Measurements from ENCODE around the gene BMI1. TPM values are rescaled to one million over a fixed set of nuclear protein-coding genes. Genes with fewer than 3 reads are reported as not detected.

Gene BMI1
- total RNA-seq (2021; ENCODE audit: unreplicated experiment) (81.1 TPM), Bru-seq, nascent RNA (percentile 89 among the genes with signal in this experiment), BruChase-seq, experiment 1, labeled RNA remaining after a 6-hour chase (percentile 99 among the genes with signal in this experiment), BruChase-seq, experiment 2, labeled RNA remaining after a 2-hour chase (percentile 99 among the genes with signal in this experiment)
- 48.6 and 52.5 TPM in 2 replicates for polyA plus RNA-seq (2012)
- long read RNA-seq, transcript BMI1-201 (10 exons, 3,428 nt) = major isoform, 121 of 176 reads
- long read RNA-seq, partial matches to known transcripts = 15 of 176 reads
- long read RNA-seq, other reads (novel, unspliced or antisense) = 39 of 176 reads

- Histone ChIP-seq H3K9me2 (ENCODE audit: insufficient read depth) (no peaks in the 10 kb centered on the region), H2AFZ (ENCODE audit: low read depth, low read length, poor library complexity, severe bottlenecking) (no peak within 1 kb of the TSS), H3K9me3 (ENCODE audit: control insufficient read depth in 1 of 2, insufficient read depth in 1 of 2, low read depth in 1 of 2, low read length in 2 of 2) (no peaks in the 10 kb centered on the region), H4K20me1 (ENCODE audit: insufficient read depth) (peaks cover 20% of the 10 kb centered on the region; the same call in 1 of the 2 replicates), H3K79me2 (ENCODE audit: insufficient read depth, low read length) (peaks cover 49% of the 10 kb centered on the region), H3K9ac (ENCODE audit: low read length) (peak within 1 kb of the TSS; percentile 81), H3K4me2 (ENCODE audit: low read length) (peak within 1 kb of the TSS; percentile 88), H3K36me3 (ENCODE audit: control insufficient read depth in 1 of 2, insufficient read depth in 2 of 2, low read length in 2 of 2) (no peaks in the 10 kb centered on the region), H3K27me3 (ENCODE audit: insufficient read depth, low read length) (peaks cover 25% of the 10 kb centered on the region), H3K4me3 (replicated peaks in 1 of 2; ENCODE audit: low read depth in 1 of 2, low read length in 2 of 2) (peak within 1 kb of the TSS; percentile 64 to 76), H3K27ac (ENCODE audit: low read depth, low read length) (peak within 1 kb of the TSS; percentile 53; the same call in 1 of the 2 replicates), H3K4me1 (ENCODE audit: control insufficient read depth in 1 of 2, insufficient read depth in 2 of 2, low read length in 2 of 2) (peaks cover 11 to 53% of the 10 kb centered on the region in 2 experiments; a peak in 3 of 4 replicates)
- ChIA-PET POLR2A (no interaction called here), RAD21 (ENCODE audit: low non-redundant PET in 1 of 2, low total read pairs in 2 of 2, uncharacterized antibody in 2 of 2, unreplicated experiment in 2 of 2) (no interaction called here), CTCF (no interaction called here)
- ATAC-seq = peak; percentile 55
- intact Hi-C loops (cut with micrococcal nuclease) = loop anchor here (5.0 kb wide), 1 partner anchor 318 kb away; the partner anchor contains the start of gene DNAJC1
- DNase-seq (ENCODE audit: low read depth, low spot score) = no peak
- peak; percentile 11 for TF ChIP-seq POLR2A (IDR thresholded peaks at IDR 0.05; ENCODE audit: borderline replicate concordance, extremely low read depth, insufficient read depth, insufficient read length)
- no peak for TF ChIP-seq ZNF274 (IDR thresholded peaks at IDR 0.05; ENCODE audit: low read depth, low read length)
- TF ChIP-seq CTCF (IDR thresholded peaks at IDR 0.05 in 2 of 3, conservative IDR thresholded peaks at IDR 0.05 in 1 of 3; ENCODE audit: borderline replicate concordance in 1 of 3, insufficient read depth in 1 of 3, low read depth in 2 of 3, low read length in 2 of 3) = no peak
- no peak; the same call in 1 of the 2 replicates for TF ChIP-seq ZFX (IDR thresholded peaks at IDR 0.05)
- no peak for TF ChIP-seq YY1 (IDR thresholded peaks at IDR 0.05; ENCODE audit: extremely low read depth, insufficient replicate concordance, low read depth, low read length)
- no peak for TF ChIP-seq REST (IDR thresholded peaks at IDR 0.05; ENCODE audit: low read depth)
- TF ChIP-seq SIN3A (IDR thresholded peaks at IDR 0.05; ENCODE audit: low read depth) = no peak
- 0 out of 2 replicates have a peak, but pooled peaks have one; percentile 10 for TF ChIP-seq CBX3 (IDR thresholded peaks at IDR 0.05; ENCODE audit: low read depth)
- no peak for TF ChIP-seq RAD21 (IDR thresholded peaks at IDR 0.05; ENCODE audit: low read depth)
- no peak for TF ChIP-seq SRF (IDR thresholded peaks at IDR 0.05; ENCODE audit: low read depth)
- no peak for TF ChIP-seq FOSL1 (IDR thresholded peaks at IDR 0.05; ENCODE audit: low read depth)
- TF ChIP-seq MAX (IDR thresholded peaks at IDR 0.05) = peak; percentile 48; the same call in 1 of the 2 replicates
- no peak for TF ChIP-seq EZH2 (IDR thresholded peaks at IDR 0.05)
- TF ChIP-seq ZBTB33 (IDR thresholded peaks at IDR 0.05; ENCODE audit: extremely low read depth, insufficient replicate concordance, low read length) = no peak
- no peak for TF ChIP-seq ATF3 (IDR thresholded peaks at IDR 0.05)
- TF ChIP-seq TCF7L2 (IDR thresholded peaks at IDR 0.05; ENCODE audit: borderline replicate concordance, extremely low read depth, insufficient read depth, insufficient read length) = no peak
- TF ChIP-seq EGR1 (IDR thresholded peaks at IDR 0.05; ENCODE audit: low read depth) = no peak
- TF ChIP-seq JUND (IDR thresholded peaks at IDR 0.05) = no peak
- BruUV-seq (replicated peaks) = no TSS peak
Observed at GRCh38 chr10:22320591-22321155, at the start of gene BMI1. BMI1 (plus strand) TSS chr10:22321099; CDS start chr10:22326450, 5,351 bp downstream.
